ENCODE data around the gene MYZAP.

The MYZAP gene

DNA sequence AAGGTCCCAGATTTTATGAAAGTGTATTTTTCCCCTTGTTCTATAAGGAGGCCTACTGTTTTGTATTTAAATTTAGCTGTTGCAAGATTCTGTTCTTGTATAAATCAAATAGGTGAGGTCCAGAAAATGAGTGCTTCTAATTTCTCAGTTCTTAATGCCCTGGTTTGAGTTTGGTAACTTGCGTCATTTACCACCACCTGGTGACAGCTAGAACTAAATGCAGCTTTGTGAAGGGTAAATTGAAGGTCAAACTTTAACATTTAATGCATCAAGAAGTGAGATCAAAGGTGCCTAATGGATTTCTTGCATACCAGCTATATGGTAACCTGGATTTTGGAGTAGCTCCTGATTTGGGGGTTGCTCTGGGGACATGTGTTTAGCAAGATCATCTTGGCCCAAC, 64.1 kb downstream of the MYZAP start:
- Histone ChIP-seq H3K27me3 (no peaks in the 10 kb centered on the region), H3K9me3 (no peaks in the 10 kb centered on the region), H3K4me3 (ENCODE audit: low read depth, low read length) (no peak overlapping the region), H3K4me1 (no peaks in the 10 kb centered on the region; the same call in 1 of the 2 replicates), H3K36me3 (no peaks in the 10 kb centered on the region)
- TF ChIP-seq, protein P1, sequence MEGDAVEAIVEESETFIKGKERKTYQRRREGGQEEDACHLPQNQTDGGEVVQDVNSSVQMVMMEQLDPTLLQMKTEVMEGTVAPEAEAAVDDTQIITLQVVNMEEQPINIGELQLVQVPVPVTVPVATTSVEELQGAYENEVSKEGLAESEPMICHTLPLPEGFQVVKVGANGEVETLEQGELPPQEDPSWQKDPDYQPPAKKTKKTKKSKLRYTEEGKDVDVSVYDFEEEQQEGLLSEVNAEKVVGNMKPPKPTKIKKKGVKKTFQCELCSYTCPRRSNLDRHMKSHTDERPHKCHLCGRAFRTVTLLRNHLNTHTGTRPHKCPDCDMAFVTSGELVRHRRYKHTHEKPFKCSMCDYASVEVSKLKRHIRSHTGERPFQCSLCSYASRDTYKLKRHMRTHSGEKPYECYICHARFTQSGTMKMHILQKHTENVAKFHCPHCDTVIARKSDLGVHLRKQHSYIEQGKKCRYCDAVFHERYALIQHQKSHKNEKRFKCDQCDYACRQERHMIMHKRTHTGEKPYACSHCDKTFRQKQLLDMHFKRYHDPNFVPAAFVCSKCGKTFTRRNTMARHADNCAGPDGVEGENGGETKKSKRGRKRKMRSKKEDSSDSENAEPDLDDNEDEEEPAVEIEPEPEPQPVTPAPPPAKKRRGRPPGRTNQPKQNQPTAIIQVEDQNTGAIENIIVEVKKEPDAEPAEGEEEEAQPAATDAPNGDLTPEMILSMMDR (IDR thresholded peaks at IDR 0.05; ENCODE audit: low read depth, low read length), result 0 out of 2 replicates have a peak, but pooled peaks have one; percentile 4
- no peak for DNase-seq

DNA sequence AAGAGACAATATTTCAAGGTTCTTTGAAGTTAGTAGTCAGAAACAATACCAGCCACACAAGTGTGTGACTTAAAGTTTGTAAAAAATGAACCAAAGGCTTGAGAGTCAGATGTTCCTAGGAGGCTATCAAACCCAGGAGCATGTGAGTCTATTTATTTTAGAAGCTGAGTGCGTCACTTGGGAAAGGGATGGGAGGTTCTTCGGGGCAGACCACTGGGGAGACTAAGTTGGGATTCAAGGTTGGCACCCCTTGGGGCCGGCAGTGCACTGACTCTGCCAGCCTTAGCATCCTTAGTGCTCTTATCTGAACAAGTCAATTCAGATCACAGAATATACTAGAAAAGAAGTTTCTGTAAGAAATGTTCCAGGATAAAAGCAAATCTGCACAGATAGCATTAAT, 64.7 kb downstream of the MYZAP start:
- Histone ChIP-seq H3K27me3 (no peaks in the 10 kb centered on the region), H3K4me3 (ENCODE audit: low read depth, low read length) (no peak overlapping the region), H3K36me3 (no peaks in the 10 kb centered on the region), H3K4me1 (no peaks in the 10 kb centered on the region; the same call in 1 of the 2 replicates), H3K9me3 (no peaks in the 10 kb centered on the region)
- no peak for DNase-seq
- TF ChIP-seq, protein P1 (IDR thresholded peaks at IDR 0.05; ENCODE audit: low read depth, low read length), result no peak

DNA sequence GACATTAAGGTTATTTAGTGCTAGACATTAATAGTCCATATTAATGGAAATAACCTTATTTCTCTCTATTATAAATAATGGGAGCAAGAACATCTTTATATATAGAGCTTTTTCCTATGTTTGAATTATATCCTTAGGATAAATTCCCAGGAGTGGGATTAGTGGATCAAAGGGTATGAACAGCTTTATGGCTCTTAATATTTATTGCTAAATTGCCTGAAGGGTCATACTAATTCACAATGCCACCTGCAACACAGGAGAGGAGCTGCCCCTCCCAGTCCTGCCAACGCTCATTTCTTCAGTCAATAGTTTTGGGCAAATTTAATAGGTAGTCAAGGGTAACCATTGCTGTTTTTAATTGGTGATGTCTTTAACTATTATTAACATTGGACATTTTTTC, 65.9 kb downstream of the MYZAP start:
- no peak overlapping the region for H3K4me3 ChIP-seq (ENCODE audit: low read depth, low read length)
- TF ChIP-seq, protein P1 (IDR thresholded peaks at IDR 0.05; ENCODE audit: low read depth, low read length), result no peak
- DNase-seq, result no peak
- no peaks in the 10 kb centered on the region for H3K27me3 ChIP-seq
- no peaks in the 10 kb centered on the region for H3K36me3 ChIP-seq
- H3K9me3 ChIP-seq, result no peaks in the 10 kb centered on the region
- H3K4me1 ChIP-seq, result no peaks in the 10 kb centered on the region; the same call in 1 of the 2 replicates

DNA sequence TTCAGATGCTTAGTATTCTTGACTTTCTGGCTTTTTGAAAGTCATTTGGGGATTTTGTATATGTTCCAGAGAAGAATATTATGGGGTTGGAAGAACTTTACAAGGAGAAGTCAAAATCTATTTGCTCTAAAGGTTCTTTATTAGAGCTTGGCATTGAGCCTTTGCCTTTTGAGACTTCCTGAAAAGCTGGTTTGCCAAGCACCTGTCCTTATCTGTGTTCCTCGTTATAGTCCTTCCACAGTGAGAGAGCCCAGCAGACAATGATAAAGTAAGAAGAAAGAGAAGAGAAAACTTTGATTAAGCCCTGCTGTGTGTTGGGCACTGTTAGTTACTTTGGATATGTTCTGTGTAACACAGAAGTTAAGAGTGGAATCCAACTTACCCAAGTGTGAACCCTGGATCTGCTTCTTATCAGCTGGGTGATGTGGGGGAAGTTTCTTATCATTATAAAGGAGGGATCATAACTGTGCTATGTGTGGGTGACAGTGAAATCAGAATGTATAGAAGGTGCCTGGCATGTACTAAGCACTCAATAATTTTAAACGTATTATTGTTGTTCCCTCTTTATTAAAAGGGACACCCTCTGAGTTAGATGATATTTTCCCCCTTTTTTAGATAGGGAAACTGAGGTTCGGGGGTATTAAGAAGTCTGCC, 70.5 kb downstream of the MYZAP start:
- no peak overlapping the region for H3K4me3 ChIP-seq (ENCODE audit: low read depth, low read length)
- DNase-seq, result no peak
- no peaks in the 10 kb centered on the region; the same call in 1 of the 2 replicates for H3K4me1 ChIP-seq
- H3K36me3 ChIP-seq, result no peaks in the 10 kb centered on the region
- H3K9me3 ChIP-seq, result no peaks in the 10 kb centered on the region
- no peaks in the 10 kb centered on the region for H3K27me3 ChIP-seq
- TF ChIP-seq, protein P1 (IDR thresholded peaks at IDR 0.05; ENCODE audit: low read depth, low read length), result no peak

DNA sequence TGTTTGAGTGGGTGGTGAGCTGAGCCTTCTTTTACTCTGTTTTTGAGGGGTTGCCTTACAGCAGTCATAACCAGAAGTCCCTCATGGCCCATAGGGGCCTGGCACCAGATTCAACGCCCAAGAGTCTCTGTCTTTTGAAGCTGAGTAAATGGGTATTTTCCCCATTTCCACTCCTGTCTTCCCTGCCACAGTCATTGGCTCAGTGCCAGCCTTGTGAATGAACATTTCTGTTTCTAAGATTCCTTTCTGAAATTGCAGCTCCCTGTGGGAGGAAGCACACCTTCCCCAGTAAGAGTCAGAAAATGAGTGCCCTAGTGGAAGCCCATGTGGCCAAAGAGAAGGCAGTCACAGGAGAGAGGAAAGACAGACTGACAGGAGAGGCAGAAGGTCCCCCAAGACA, 71.1 kb downstream of the MYZAP start:
- Histone ChIP-seq H3K4me3 (ENCODE audit: low read depth, low read length) (no peak overlapping the region), H3K27me3 (no peaks in the 10 kb centered on the region), H3K36me3 (no peaks in the 10 kb centered on the region), H3K4me1 (peaks cover 3% of the 10 kb centered on the region; the same call in 1 of the 2 replicates), H3K9me3 (no peaks in the 10 kb centered on the region)
- TF ChIP-seq, protein P1 (IDR thresholded peaks at IDR 0.05; ENCODE audit: low read depth, low read length), result no peak
- DNase-seq, result peak; percentile 21

DNA sequence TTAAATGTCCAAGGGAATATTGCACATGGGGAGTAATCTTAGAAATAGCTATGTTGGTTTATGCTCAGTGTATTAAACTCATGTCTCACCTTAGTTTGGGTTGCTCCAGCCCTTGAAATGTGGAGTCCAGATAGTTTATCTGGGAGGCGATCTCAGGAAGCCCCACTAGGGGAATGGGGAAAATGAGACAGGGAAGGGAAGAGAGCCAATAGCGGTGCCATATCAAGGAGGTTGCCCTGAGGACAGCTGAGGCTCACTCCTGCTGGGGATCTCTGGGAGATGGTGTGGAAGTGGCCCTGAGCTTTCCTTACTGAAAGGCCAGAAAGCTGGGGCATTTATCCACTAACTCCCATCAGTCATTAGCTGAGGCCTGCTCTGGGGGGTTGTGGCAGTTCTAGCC, 71.6 kb downstream of the MYZAP start:
- no peaks in the 10 kb centered on the region for H3K36me3 ChIP-seq
- no peaks in the 10 kb centered on the region for H3K27me3 ChIP-seq
- H3K9me3 ChIP-seq, result no peaks in the 10 kb centered on the region
- H3K4me1 ChIP-seq, result peaks cover 3% of the 10 kb centered on the region; the same call in 1 of the 2 replicates
- H3K4me3 ChIP-seq (ENCODE audit: low read depth, low read length), result no peak overlapping the region
- TF ChIP-seq, protein P1 (IDR thresholded peaks at IDR 0.05; ENCODE audit: low read depth, low read length), result no peak
- no peak for DNase-seq

All from BE2C (cell line).